Astrocyte (in vitro differentiated cells and primary cell): ENCODE results near the gene EVI5L. TPM values are rescaled to one million over a fixed set of nuclear protein-coding genes. Genes with fewer than 3 reads are reported as not detected.

Source experiments
- total RNA-seq: library from RNA; stranded (reverse); gene quantifications from 2 replicates; pipeline ENCODE4 v1.2.1, GENCODE V29; 2021

The EVI5L gene
- total RNA-seq, 1 donor from 2014 or later: 22.1 TPM

Other genes with a start within 250 kb of the EVI5L start
- gene CAMSAP3, start 234.4 kb upstream of the EVI5L start, total RNA-seq: 2.8 and 4.1 TPM in 2 replicates
- gene XAB2, start 200.7 kb upstream of the EVI5L start, total RNA-seq: 28.1 and 30.4 TPM in 2 replicates
- gene PET100, start 200.4 kb upstream of the EVI5L start, total RNA-seq: 94.1 and 95.8 TPM in 2 replicates
- gene PCP2, start 196.5 kb upstream of the EVI5L start, total RNA-seq: not detected in 2 replicates
- 48.6 and 49.6 TPM in 2 replicates for gene STXBP2, start 193.1 kb upstream of the EVI5L start, total RNA-seq
- not detected in 2 replicates for gene RETN, start 161.2 kb upstream of the EVI5L start, total RNA-seq
- not detected in 2 replicates for gene MCEMP1, start 153.1 kb upstream of the EVI5L start, total RNA-seq
- gene TRAPPC5, start 149.4 kb upstream of the EVI5L start, total RNA-seq: 110 and 121 TPM in 2 replicates
- gene FCER2, start 128.1 kb upstream of the EVI5L start, total RNA-seq: not detected in 2 replicates
- gene CLEC4G, start 98.1 kb upstream of the EVI5L start, total RNA-seq: not detected in 2 replicates
- not detected in 2 replicates for gene CD209, start 82.7 kb upstream of the EVI5L start, total RNA-seq
- gene CLEC4M, start 67.0 kb upstream of the EVI5L start, total RNA-seq: not detected in 2 replicates
- 0.55 and 1.3 TPM in 2 replicates for gene PRR36, start 44.2 kb downstream of the EVI5L start, total RNA-seq
- gene LRRC8E, start 58.3 kb downstream of the EVI5L start, total RNA-seq: 6.5 and 6.6 TPM in 2 replicates
- gene MAP2K7, start 73.7 kb downstream of the EVI5L start, total RNA-seq: 20.9 and 22.9 TPM in 2 replicates
- gene TGFBR3L, start 84.6 kb downstream of the EVI5L start, total RNA-seq: 2.8 and 4.6 TPM in 2 replicates
- 14.7 and 15.2 TPM in 2 replicates for gene SNAPC2, start 90.1 kb downstream of the EVI5L start, total RNA-seq
- 49.5 and 55.9 TPM in 2 replicates for gene CTXN1, start 95.9 kb downstream of the EVI5L start, total RNA-seq
- gene TIMM44, start 113.4 kb downstream of the EVI5L start, total RNA-seq: 60.5 and 71.1 TPM in 2 replicates
- gene ELAVL1, start 175.4 kb downstream of the EVI5L start, total RNA-seq: 107 TPM in 2 replicates
- gene CCL25, start 222.5 kb downstream of the EVI5L start, total RNA-seq: not detected in 2 replicates